Liver (tissue), 9 donors: ENCODE data around the gene EIPR1. TPM values are rescaled to one million over a fixed set of nuclear protein-coding genes. Genes with fewer than 3 reads are reported as not detected.

Source experiments
- DNase-seq: peaks from one replicate; pipeline ENCODE4 v3.0.0-alpha.2; 2017; ENCODE audit warnings: low spot score
- H3K27ac ChIP-seq, 2 donors: one replicate each; pipeline ENCODE4 v1.7.0; 2013; ENCODE audit warnings: inconsistent platforms in 2 of 2, low read length in 2 of 2, control low read depth in 1 of 2, low read depth in 1 of 2, mild to moderate bottlenecking in 1 of 2
- H3K27me3 ChIP-seq, 4 donors: one replicate each; pipeline versions ENCODE4 v1.6.1 to v1.7.0; 2013; ENCODE audit warnings: low read length in 3 of 4, inconsistent platforms in 1 of 4, mild to moderate bottlenecking in 1 of 4, moderate library complexity in 1 of 4; ENCODE audit not compliant: control insufficient read depth in 4 of 4, insufficient read depth in 4 of 4
- H3K36me3 ChIP-seq, 4 donors: one replicate each; pipeline versions ENCODE4 v1.6.1 to v1.7.0; 2013; ENCODE audit warnings: low read length in 3 of 4, mild to moderate bottlenecking in 3 of 4, low read depth in 1 of 4, moderate library complexity in 1 of 4; ENCODE audit not compliant: control insufficient read depth in 4 of 4, insufficient read depth in 3 of 4
- H3K4me1 ChIP-seq, 4 donors: one replicate each; pipeline versions ENCODE4 v1.6.1 to v1.7.0; 2013; ENCODE audit warnings: low read length in 3 of 4, mild to moderate bottlenecking in 3 of 4, moderate library complexity in 1 of 4; ENCODE audit not compliant: control insufficient read depth in 4 of 4, insufficient read depth in 4 of 4
- H3K4me3 ChIP-seq, 3 donors: one replicate each; pipeline versions ENCODE4 v1.6.1 to v1.7.0; 2013; ENCODE audit warnings: low read length in 3 of 3, control low read depth in 1 of 3, low read depth in 1 of 3, mild to moderate bottlenecking in 1 of 3
- H3K9ac ChIP-seq, 2 donors: one replicate each; pipeline ENCODE4 v1.7.0; 2013; ENCODE audit warnings: low read length in 2 of 2, mild to moderate bottlenecking in 2 of 2, moderate library complexity in 2 of 2, control low read depth in 1 of 2, low read depth in 1 of 2
- H3K9me3 ChIP-seq, 4 donors: one replicate each; pipeline versions ENCODE4 v1.6.1 to v1.7.0; 2013; ENCODE audit warnings: low read length in 3 of 4; ENCODE audit not compliant: control insufficient read depth in 4 of 4
- CTCF ChIP-seq: fragments of 150-350 bp; IDR thresholded peaks from 2 replicates; pipeline ENCODE4 v1.5.1; 2017; ENCODE audit warnings: improper control_type of control experiment, low read depth, low read length; ENCODE audit not compliant: missing input control
- EGR1 ChIP-seq, 2 donors: IDR thresholded peaks; 2 replicates each; pipeline ENCODE4 v1.6.1; 2016 to 2018; ENCODE audit warnings: antibody characterized with exemption in 2 of 2, low read depth in 2 of 2
- FOXA1 ChIP-seq: IDR thresholded peaks from 2 replicates; pipeline ENCODE4 v1.6.1; 2016; ENCODE audit warnings: antibody characterized with exemption
- FOXA2 ChIP-seq: IDR thresholded peaks from 2 replicates; pipeline ENCODE4 v1.6.1; 2016; ENCODE audit warnings: antibody characterized with exemption
- GABPA ChIP-seq, 2 donors: IDR thresholded peaks in 1 of 2; conservative IDR thresholded peaks in 1 of 2; 2 replicates each; pipeline ENCODE4 v1.6.1; 2016; ENCODE audit warnings: antibody characterized with exemption in 2 of 2, mild to moderate bottlenecking in 1 of 2, moderate library complexity in 1 of 2
- HNF4A ChIP-seq, 2 donors: conservative IDR thresholded peaks; 2 replicates each; pipeline ENCODE4 v1.6.1; 2016; ENCODE audit warnings: antibody characterized with exemption in 2 of 2, mild to moderate bottlenecking in 2 of 2
- HNF4G ChIP-seq: IDR thresholded peaks from 2 replicates; pipeline ENCODE4 v1.6.1; 2016; ENCODE audit warnings: antibody characterized with exemption
- JUND ChIP-seq, 2 donors: IDR thresholded peaks; 2 replicates each; pipeline ENCODE4 v1.6.1; 2016; ENCODE audit warnings: antibody characterized with exemption in 2 of 2
- MAX ChIP-seq: IDR thresholded peaks from 2 replicates; pipeline ENCODE4 v1.6.1; 2016; ENCODE audit warnings: antibody characterized with exemption
- NR2F2 ChIP-seq: IDR thresholded peaks from 2 replicates; pipeline ENCODE4 v1.6.1; 2016; ENCODE audit warnings: antibody characterized with exemption
- RAD21 ChIP-seq, 2 donors: IDR thresholded peaks; 2 replicates each; pipeline ENCODE4 v1.6.1; 2016; ENCODE audit warnings: antibody characterized with exemption in 2 of 2, mild to moderate bottlenecking in 2 of 2
- REST ChIP-seq: IDR thresholded peaks from 2 replicates; pipeline ENCODE4 v1.6.1; 2016; ENCODE audit warnings: antibody characterized with exemption, mild to moderate bottlenecking
- RXRA ChIP-seq, 2 donors: IDR thresholded peaks; 2 replicates each; pipeline ENCODE4 v1.6.1; 2017 to 2018; ENCODE audit warnings: antibody characterized with exemption in 2 of 2, mild to moderate bottlenecking in 1 of 2
- SP1 ChIP-seq: IDR thresholded peaks from 2 replicates; pipeline ENCODE4 v1.6.1; 2018; ENCODE audit warnings: antibody characterized with exemption, mild to moderate bottlenecking
- TAF1 ChIP-seq: conservative IDR thresholded peaks from 2 replicates; pipeline ENCODE4 v1.6.1; 2016; ENCODE audit warnings: antibody characterized with exemption, mild to moderate bottlenecking
- YY1 ChIP-seq: IDR thresholded peaks from 2 replicates; pipeline ENCODE4 v1.6.1; 2016; ENCODE audit warnings: antibody characterized with exemption, mild to moderate bottlenecking
- ZBTB33 ChIP-seq: IDR thresholded peaks from 2 replicates; pipeline ENCODE4 v1.6.1; 2016; ENCODE audit warnings: antibody characterized with exemption
- WGBS: extraction: QIAGEN DNeasy Blood & Tissue Kit; methylation state at CpG from one replicate; pipeline ENCODE4 v1.1.7; 2013; 5-methylcytosine and 5-hydroxymethylcytosine counted together
- polyA plus RNA-seq, 2 donors: library from polyadenylated mRNA; stranded (reverse) in 1 of 2; unstranded in 1 of 2; fragments of 200-250 nt in 1 of 2; fragments of >200 nt in 1 of 2; fragmentation: Nextera tagmentation in 1 of 2; extraction: Ambion mirVana in 1 of 2; gene quantifications; one replicate each; pipeline versions ENCODE4 v1.2.1 to v1.2.3, GENCODE V29; 2013 to 2015
- total RNA-seq, 2 donors: library from RNA; depleted of rRNA; stranded (reverse); fragments of >200 nt; gene quantifications; one replicate each; pipeline ENCODE4 v1.2.3, GENCODE V29; 2014
- donor health status: healthy.
- donor health status: healthy.
- donor health status: healthy.
- donor health status: healthy.
- donor health status: healthy.

The EIPR1 gene
- total and polyA plus RNA-seq, 4 donors = 7.6 to 12.1 (median 11.4) TPM

GRCh38 chr2:3185256-3185655 is 192.4 kb downstream of the EIPR1 start:
- no peaks in the 10 kb centered on the region for H3K9me3 ChIP-seq
- 98% methylated on average over 15 of the region's 15 CpGs for WGBS
- no peak overlapping the region for H3K27ac ChIP-seq
- no peak overlapping the region for H3K9ac ChIP-seq
- H3K36me3 ChIP-seq = peaks cover 0 to 20% (median 5%) of the 10 kb centered on the region in 4 donors
- no peak for DNase-seq
- H3K27me3 ChIP-seq = no peaks in the 10 kb centered on the region
- H3K4me1 ChIP-seq = no peaks in the 10 kb centered on the region
- H3K4me3 ChIP-seq = no peak overlapping the region
- TF ChIP-seq HNF4G (no peak), ZBTB33 (no peak), CTCF (no peak), RXRA (IDR thresholded peaks at IDR 0.05) (no peak), SP1 (no peak), EGR1 (IDR thresholded peaks at IDR 0.05; ENCODE audit: low read depth in 2 of 2) (no peak), YY1 (no peak), JUND (IDR thresholded peaks at IDR 0.05) (no peak), FOXA2 (no peak), MAX (no peak), FOXA1 (no peak), REST (no peak), RAD21 (IDR thresholded peaks at IDR 0.05) (no peak), TAF1 (no peak), GABPA (IDR thresholded peaks at IDR 0.05 in 1 of 2, conservative IDR thresholded peaks at IDR 0.05 in 1 of 2) (no peak), HNF4A (conservative IDR thresholded peaks at IDR 0.05) (no peak), NR2F2 (no peak)

- 97% methylated on average over 11 of the region's 11 CpGs for WGBS
- Histone ChIP-seq H3K9ac (no peak overlapping the region), H3K27ac (no peak overlapping the region), H3K4me1 (no peaks in the 10 kb centered on the region), H3K36me3 (peaks cover 0 to 10% (median 3%) of the 10 kb centered on the region in 4 donors), H3K4me3 (no peak overlapping the region), H3K9me3 (no peaks in the 10 kb centered on the region), H3K27me3 (no peaks in the 10 kb centered on the region)
- no peak for TF ChIP-seq HNF4A (conservative IDR thresholded peaks at IDR 0.05)
- DNase-seq = no peak
These were observed 193.5 kb downstream of the EIPR1 start for GRCh38 chr2:3184167-3184566.
